HG02763 (cell line): ENCODE measurements around the gene NXPH1.

Experiments used
- ATAC-seq: cut with Tn5 transposase; IDR thresholded peaks from one replicate; pipeline ENCODE4 v1.9.1; 2021; ENCODE audit warnings: mild to moderate bottlenecking, moderate library complexity; ENCODE audit not compliant: unreplicated experiment

Gene NXPH1

GRCh38 chr7:8491544-8492489 is 58.4 kb downstream of the NXPH1 start:
- no peak for ATAC-seq

GRCh38 chr7:8499128-8499527 is 65.7 kb downstream of the NXPH1 start:
- no peak for ATAC-seq

- no peak for ATAC-seq
Observed at GRCh38 chr7:8500286-8500685, 66.9 kb downstream of the NXPH1 start.

GRCh38 chr7:8507566-8507965 is 74.2 kb downstream of the NXPH1 start:
- ATAC-seq, result no peak

- ATAC-seq, result no peak
Observed at GRCh38 chr7:8509621-8510020, 76.2 kb downstream of the NXPH1 start.

- ATAC-seq, result no peak
Observed at GRCh38 chr7:8511855-8512254, 78.4 kb downstream of the NXPH1 start.

- no peak for ATAC-seq
Observed at GRCh38 chr7:8514781-8515519, 81.5 kb downstream of the NXPH1 start.

GRCh38 chr7:8515640-8516185 is 82.3 kb downstream of the NXPH1 start:
- no peak for ATAC-seq

GRCh38 chr7:8516976-8517375 is 83.6 kb downstream of the NXPH1 start:
- no peak for ATAC-seq

GRCh38 chr7:8528311-8528710 is 94.9 kb downstream of the NXPH1 start:
- ATAC-seq, result no peak

- no peak for ATAC-seq
Observed at GRCh38 chr7:8531991-8532515, 98.6 kb downstream of the NXPH1 start.

- ATAC-seq, result peak; percentile 60
Observed at GRCh38 chr7:8536431-8536830, 103.0 kb downstream of the NXPH1 start.

- no peak for ATAC-seq
Observed at GRCh38 chr7:8549046-8549445, 115.6 kb downstream of the NXPH1 start.

- no peak for ATAC-seq
Observed at GRCh38 chr7:8560501-8560900, 127.1 kb downstream of the NXPH1 start.

- ATAC-seq, result no peak
Observed at GRCh38 chr7:8561449-8561848, 128.0 kb downstream of the NXPH1 start.

GRCh38 chr7:8564281-8564680 is 130.9 kb downstream of the NXPH1 start:
- ATAC-seq, result no peak

- ATAC-seq, result no peak
Observed at GRCh38 chr7:8566016-8566415, 132.6 kb downstream of the NXPH1 start.

GRCh38 chr7:8567626-8568025 is 134.2 kb downstream of the NXPH1 start:
- no peak for ATAC-seq

GRCh38 chr7:8579661-8580194 is 146.3 kb downstream of the NXPH1 start:
- no peak for ATAC-seq

GRCh38 chr7:8581842-8582241 is 148.4 kb downstream of the NXPH1 start:
- no peak for ATAC-seq

- no peak for ATAC-seq
Observed at GRCh38 chr7:8582728-8583127, 149.3 kb downstream of the NXPH1 start.
